ENCODE results near the gene EGLN3. TPM values are rescaled to one million over a fixed set of nuclear protein-coding genes. Genes with fewer than 3 reads are reported as not detected.

The EGLN3 gene
- total and polyA plus RNA-seq, 2 of the 13 experiments (the other 11 are each of a cell fraction or from before 2014, with no cell fraction given), result 0.18 to 27.3 TPM

GRCh38 chr14:33909380-33910084, 41.3 kb downstream of the EGLN3 start (continued):
- TF ChIP-seq ZNF318 (CRISPR knock-in tag; IDR thresholded peaks at IDR 0.05) (no peak), MTF2 (CRISPR knock-in tag; IDR thresholded peaks at IDR 0.05; ENCODE audit: borderline replicate concordance) (no peak), SIX4 (CRISPR knock-in tag; IDR thresholded peaks at IDR 0.05) (peak; percentile 62; the same call in 1 of the 2 replicates), RFX5 (IDR thresholded peaks at IDR 0.05; ENCODE audit: low read depth, low read length) (no peak), NFE2 (CRISPR knock-in tag; IDR thresholded peaks at IDR 0.05) (no peak), ZSCAN30 (CRISPR knock-in tag; IDR thresholded peaks at IDR 0.05) (no peak), XBP1 (CRISPR knock-in tag; IDR thresholded peaks at IDR 0.05) (no peak), ZNF136 (CRISPR knock-in tag; IDR thresholded peaks at IDR 0.05; ENCODE audit: low read depth) (no peak), MLX (CRISPR knock-in tag; IDR thresholded peaks at IDR 0.05) (peak; percentile 51; the same call in 1 of the 2 replicates), ZNF788 (CRISPR knock-in tag; IDR thresholded peaks at IDR 0.05; ENCODE audit: borderline replicate concordance) (peak; percentile 67), KLF13 (CRISPR knock-in tag; IDR thresholded peaks at IDR 0.05) (no peak), MXI1 (IDR thresholded peaks at IDR 0.05; ENCODE audit: borderline replicate concordance, low read depth, low read length) (no peak), CBX2 (IDR thresholded peaks at IDR 0.05; ENCODE audit: low read depth, low read length) (no peak), CBX2 (CRISPR knock-in tag; IDR thresholded peaks at IDR 0.05; ENCODE audit: low read depth) (no peak)
- TF ChIP-seq, protein P1, sequence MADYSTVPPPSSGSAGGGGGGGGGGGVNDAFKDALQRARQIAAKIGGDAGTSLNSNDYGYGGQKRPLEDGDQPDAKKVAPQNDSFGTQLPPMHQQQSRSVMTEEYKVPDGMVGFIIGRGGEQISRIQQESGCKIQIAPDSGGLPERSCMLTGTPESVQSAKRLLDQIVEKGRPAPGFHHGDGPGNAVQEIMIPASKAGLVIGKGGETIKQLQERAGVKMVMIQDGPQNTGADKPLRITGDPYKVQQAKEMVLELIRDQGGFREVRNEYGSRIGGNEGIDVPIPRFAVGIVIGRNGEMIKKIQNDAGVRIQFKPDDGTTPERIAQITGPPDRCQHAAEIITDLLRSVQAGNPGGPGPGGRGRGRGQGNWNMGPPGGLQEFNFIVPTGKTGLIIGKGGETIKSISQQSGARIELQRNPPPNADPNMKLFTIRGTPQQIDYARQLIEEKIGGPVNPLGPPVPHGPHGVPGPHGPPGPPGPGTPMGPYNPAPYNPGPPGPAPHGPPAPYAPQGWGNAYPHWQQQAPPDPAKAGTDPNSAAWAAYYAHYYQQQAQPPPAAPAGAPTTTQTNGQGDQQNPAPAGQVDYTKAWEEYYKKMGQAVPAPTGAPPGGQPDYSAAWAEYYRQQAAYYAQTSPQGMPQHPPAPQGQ (CRISPR knock-in tag; IDR thresholded peaks at IDR 0.05; ENCODE audit: borderline replicate concordance), result 0 out of 2 replicates have a peak, but pooled peaks have one; percentile 80
- TF ChIP-seq, protein P2, sequence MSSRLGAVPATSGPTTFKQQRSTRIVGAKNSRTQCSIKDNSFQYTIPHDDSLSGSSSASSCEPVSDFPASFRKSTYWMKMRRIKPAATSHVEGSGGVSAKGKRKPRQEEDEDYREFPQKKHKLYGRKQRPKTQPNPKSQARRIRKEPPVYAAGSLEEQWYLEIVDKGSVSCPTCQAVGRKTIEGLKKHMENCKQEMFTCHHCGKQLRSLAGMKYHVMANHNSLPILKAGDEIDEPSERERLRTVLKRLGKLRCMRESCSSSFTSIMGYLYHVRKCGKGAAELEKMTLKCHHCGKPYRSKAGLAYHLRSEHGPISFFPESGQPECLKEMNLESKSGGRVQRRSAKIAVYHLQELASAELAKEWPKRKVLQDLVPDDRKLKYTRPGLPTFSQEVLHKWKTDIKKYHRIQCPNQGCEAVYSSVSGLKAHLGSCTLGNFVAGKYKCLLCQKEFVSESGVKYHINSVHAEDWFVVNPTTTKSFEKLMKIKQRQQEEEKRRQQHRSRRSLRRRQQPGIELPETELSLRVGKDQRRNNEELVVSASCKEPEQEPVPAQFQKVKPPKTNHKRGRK (CRISPR knock-in tag; IDR thresholded peaks at IDR 0.05), result peak; percentile 14; the same call in 1 of the 2 replicates
